Measurements from ENCODE around the gene MKRN3. TPM values are rescaled to one million over a fixed set of nuclear protein-coding genes. Genes with fewer than 3 reads are reported as not detected.

Gene MKRN3
- total RNA-seq, 6 experiments from 2014 or later = 0.24 to 0.44 TPM; not detected in 4

DNA sequence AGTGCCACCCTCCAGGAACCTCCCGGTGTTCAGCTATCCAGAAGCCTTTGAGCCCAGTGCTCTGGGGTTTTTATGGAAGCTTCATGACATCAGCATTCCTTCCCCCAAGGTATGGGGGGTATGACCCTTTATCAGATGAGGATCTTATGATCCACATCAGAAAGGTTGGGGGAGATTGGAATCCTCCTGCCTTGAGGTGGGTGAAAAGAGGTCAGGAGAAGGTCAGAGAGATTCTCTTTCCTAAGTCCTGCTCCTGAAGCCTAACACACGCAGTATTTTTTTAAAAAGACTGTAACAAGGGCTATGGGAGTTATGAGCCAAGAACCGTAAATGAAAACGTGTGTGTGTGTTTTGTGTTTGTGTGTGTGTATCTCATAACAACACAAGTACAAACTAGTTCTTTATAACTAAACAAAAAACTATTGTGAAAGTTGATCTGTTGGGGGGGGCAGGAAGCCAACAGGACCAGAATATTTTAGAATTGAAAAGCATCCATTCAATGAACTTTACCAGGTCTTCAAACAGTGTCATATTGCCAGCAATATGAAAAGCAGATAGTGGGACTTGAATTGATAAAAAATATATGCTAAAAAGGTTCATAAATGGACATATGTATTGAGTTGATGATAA, 13.2 kb downstream of the MKRN3 start:
- ATAC-seq = no peak
- 48% methylated on average over 4 of the region's 4 CpGs for WGBS (ENCODE audit: insufficient coverage, low coverage, low lambda C conversion rate, missing lambda C conversion rate)
- H3K27ac ChIP-seq = no peak overlapping the region
- no peak for TF ChIP-seq POLR2A (IDR thresholded peaks at IDR 0.05)
- TF ChIP-seq CTCF (IDR thresholded peaks at IDR 0.05) = no peak
- intact Hi-C loops (cut with DNase I) = no loop called here
- no peak for DNase-seq
- H3K9me3 ChIP-seq = no peaks in the 10 kb centered on the region
- no peaks in the 10 kb centered on the region for H3K4me1 ChIP-seq
- H3K36me3 ChIP-seq = no peaks in the 10 kb centered on the region
- no peak overlapping the region for H3K4me3 ChIP-seq
- H3K27me3 ChIP-seq = no peaks in the 10 kb centered on the region

GRCh38 chr15:23588268-23588667, 22.8 kb downstream of the MKRN3 start:
- Histone ChIP-seq H3K36me3 (no peaks in the 10 kb centered on the region), H3K4me1 (no peaks in the 10 kb centered on the region), H3K27ac (no peak overlapping the region), H3K27me3 (no peaks in the 10 kb centered on the region), H3K4me3 (no peak overlapping the region), H3K9me3 (no peaks in the 10 kb centered on the region)
- ATAC-seq (no peak), DNase-seq (no peak)
- intact Hi-C loops (cut with DNase I) = no loop called here
- WGBS (ENCODE audit: insufficient coverage, low coverage, low lambda C conversion rate, missing lambda C conversion rate) = 55% methylated on average over 2 of the region's 2 CpGs
- TF ChIP-seq POLR2A (IDR thresholded peaks at IDR 0.05) = no peak
- no peak for TF ChIP-seq CTCF (IDR thresholded peaks at IDR 0.05)

GRCh38 chr15:23589012-23589411, 23.5 kb downstream of the MKRN3 start:
- ATAC-seq (no peak), DNase-seq (no peak)
- Histone ChIP-seq H3K4me1 (no peaks in the 10 kb centered on the region), H3K27me3 (no peaks in the 10 kb centered on the region), H3K9me3 (no peaks in the 10 kb centered on the region), H3K27ac (no peak overlapping the region), H3K4me3 (no peak overlapping the region), H3K36me3 (no peaks in the 10 kb centered on the region)
- TF ChIP-seq CTCF (IDR thresholded peaks at IDR 0.05) = no peak
- intact Hi-C loops (cut with DNase I) = no loop called here
- WGBS (ENCODE audit: insufficient coverage, low coverage, low lambda C conversion rate, missing lambda C conversion rate) = 33% methylated on average over 2 of the region's 3 CpGs

GRCh38 chr15:23594252-23594770, 28.8 kb downstream of the MKRN3 start:
- no peak for ATAC-seq
- no peak overlapping the region for H3K4me3 ChIP-seq
- no peak overlapping the region for H3K27ac ChIP-seq
- intact Hi-C loops (cut with DNase I) = no loop called here
- DNase-seq = no peak
- no peak for TF ChIP-seq CTCF (IDR thresholded peaks at IDR 0.05)
- TF ChIP-seq POLR2A (IDR thresholded peaks at IDR 0.05) = no peak
- no peaks in the 10 kb centered on the region for H3K36me3 ChIP-seq
- no peaks in the 10 kb centered on the region for H3K4me1 ChIP-seq
- H3K27me3 ChIP-seq = no peaks in the 10 kb centered on the region
- H3K9me3 ChIP-seq = no peaks in the 10 kb centered on the region
- 53% methylated on average over 7 of the region's 7 CpGs for WGBS (ENCODE audit: insufficient coverage, low coverage, low lambda C conversion rate, missing lambda C conversion rate)

Measured in right lobe of liver (tissue), 6 donors.